Measurements from ENCODE around the gene SCO2. TPM values are rescaled to one million over a fixed set of nuclear protein-coding genes. Genes with fewer than 3 reads are reported as not detected.

Gene SCO2
- total and polyA plus RNA-seq, 10 donors, result 1.2 to 12.7 (median 5.5) TPM; not detected in 1

DNA sequence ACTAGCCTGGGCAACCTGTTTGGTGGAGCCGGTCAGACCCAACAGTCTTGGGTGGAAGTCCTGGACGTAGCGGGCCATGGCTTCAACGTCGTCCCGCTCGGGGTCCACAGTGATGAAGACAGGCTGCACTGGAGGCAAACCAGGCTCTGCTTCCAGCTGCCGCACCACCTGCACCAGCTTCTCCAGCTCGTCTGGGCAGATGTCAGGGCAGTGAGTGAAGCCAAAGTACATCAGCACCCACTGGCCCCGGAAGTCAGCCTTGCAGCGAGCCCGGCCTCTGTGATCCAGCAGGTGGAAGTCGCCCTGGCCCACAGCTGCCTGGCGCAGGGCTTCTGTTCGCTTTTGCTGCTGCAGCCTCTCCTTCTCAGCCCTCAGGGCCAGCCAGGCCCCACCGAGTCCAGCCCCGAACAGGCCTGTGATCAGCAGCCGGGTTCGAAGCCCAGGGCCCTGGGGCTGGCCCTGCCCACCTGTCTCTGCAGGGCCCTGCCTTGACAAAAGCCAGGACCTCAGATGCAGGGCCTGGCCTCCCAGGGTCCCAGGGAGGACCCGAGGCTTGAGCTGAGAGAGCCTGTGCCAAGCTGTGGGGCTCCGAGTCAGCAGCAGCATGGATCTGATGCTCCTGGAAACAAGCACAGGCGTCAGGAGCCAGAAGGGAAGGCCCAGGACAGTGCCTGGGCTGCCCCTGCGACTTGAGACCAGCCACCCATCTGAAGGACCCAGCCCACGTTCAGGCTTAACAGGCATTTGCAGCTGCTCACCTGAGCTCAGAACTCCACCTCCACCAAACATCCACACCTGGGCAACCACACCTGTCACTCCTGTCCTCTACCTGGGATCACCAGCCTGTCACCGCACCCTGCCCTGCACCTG is 1.4 kb downstream of the SCO2 start:
- 76 to 90% (median 85%) methylated on average over 8 to 25 of the region's 25 CpGs for WGBS, 5 donors
- Histone ChIP-seq H3K27ac (peak overlapping the region in 4 of 8 donors; percentile 99 to 100 (median 100)), H3K4me3 (peak overlapping the region in 7 of 8 donors; percentile 80 to 97 (median 84)), H3K4me1 (peaks cover 29 to 62% (median 43%) of the 10 kb centered on the region in 6 donors), H3K9me3 (no peaks in the 10 kb centered on the region), H3K36me3 (peaks cover 0 to 68% (median 47%) of the 10 kb centered on the region in 6 donors), H3K27me3 (replicated peaks in 1 of 7) (no peaks in the 10 kb centered on the region)
- TF ChIP-seq POLR2A (IDR thresholded peaks at IDR 0.05) (no peak), POLR2AphosphoS5 (IDR thresholded peaks at IDR 0.05) (peak in 1 of 3 donors; percentile 64)
- intact Hi-C loops (cut with DNase I; ENCODE audit: low total_unique reads), result no loop called here
- no peak for DNase-seq

GRCh38 chr22:50523458-50523805 is 2.0 kb downstream of the SCO2 start:
- H3K36me3 ChIP-seq, result peaks cover 0 to 68% (median 53%) of the 10 kb centered on the region in 6 donors
- H3K27me3 ChIP-seq (replicated peaks in 1 of 7), result no peaks in the 10 kb centered on the region
- H3K4me3 ChIP-seq, result no peak overlapping the region
- H3K4me1 ChIP-seq, result peaks cover 24 to 56% (median 37%) of the 10 kb centered on the region in 6 donors
- no peaks in the 10 kb centered on the region for H3K9me3 ChIP-seq
- intact Hi-C loops (cut with DNase I; ENCODE audit: low total_unique reads), result no loop called here
- 91 to 97% (median 94%) methylated on average over 13 to 16 of the region's 16 CpGs for WGBS, 5 donors
- H3K27ac ChIP-seq, result no peak overlapping the region
- no peak for TF ChIP-seq POLR2A (IDR thresholded peaks at IDR 0.05)
- TF ChIP-seq, protein P1, sequence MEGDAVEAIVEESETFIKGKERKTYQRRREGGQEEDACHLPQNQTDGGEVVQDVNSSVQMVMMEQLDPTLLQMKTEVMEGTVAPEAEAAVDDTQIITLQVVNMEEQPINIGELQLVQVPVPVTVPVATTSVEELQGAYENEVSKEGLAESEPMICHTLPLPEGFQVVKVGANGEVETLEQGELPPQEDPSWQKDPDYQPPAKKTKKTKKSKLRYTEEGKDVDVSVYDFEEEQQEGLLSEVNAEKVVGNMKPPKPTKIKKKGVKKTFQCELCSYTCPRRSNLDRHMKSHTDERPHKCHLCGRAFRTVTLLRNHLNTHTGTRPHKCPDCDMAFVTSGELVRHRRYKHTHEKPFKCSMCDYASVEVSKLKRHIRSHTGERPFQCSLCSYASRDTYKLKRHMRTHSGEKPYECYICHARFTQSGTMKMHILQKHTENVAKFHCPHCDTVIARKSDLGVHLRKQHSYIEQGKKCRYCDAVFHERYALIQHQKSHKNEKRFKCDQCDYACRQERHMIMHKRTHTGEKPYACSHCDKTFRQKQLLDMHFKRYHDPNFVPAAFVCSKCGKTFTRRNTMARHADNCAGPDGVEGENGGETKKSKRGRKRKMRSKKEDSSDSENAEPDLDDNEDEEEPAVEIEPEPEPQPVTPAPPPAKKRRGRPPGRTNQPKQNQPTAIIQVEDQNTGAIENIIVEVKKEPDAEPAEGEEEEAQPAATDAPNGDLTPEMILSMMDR (IDR thresholded peaks at IDR 0.05 in 8 of 11, conservative IDR thresholded peaks at IDR 0.05 in 3 of 11), result no peak
- TF ChIP-seq POLR2AphosphoS5 (IDR thresholded peaks at IDR 0.05), result no peak
- DNase-seq, result no peak

- DNase-seq, result no peak
- Histone ChIP-seq H3K36me3 (peaks cover 0 to 68% (median 58%) of the 10 kb centered on the region in 6 donors), H3K4me1 (peaks cover 24 to 51% (median 32%) of the 10 kb centered on the region in 6 donors), H3K27me3 (replicated peaks in 1 of 7) (no peaks in the 10 kb centered on the region), H3K4me3 (no peak overlapping the region), H3K9me3 (no peaks in the 10 kb centered on the region), H3K27ac (no peak overlapping the region)
- TF ChIP-seq POLR2AphosphoS5 (IDR thresholded peaks at IDR 0.05), result peak in 1 of 3 donors; percentile 68
- TF ChIP-seq, protein P1 (IDR thresholded peaks at IDR 0.05 in 8 of 11, conservative IDR thresholded peaks at IDR 0.05 in 3 of 11), result no peak
- no peak for TF ChIP-seq POLR2A (IDR thresholded peaks at IDR 0.05)
- WGBS, 5 donors, result 90 to 93% (median 92%) methylated on average over 14 to 22 of the region's 22 CpGs
- intact Hi-C loops (cut with DNase I; ENCODE audit: low total_unique reads), result no loop called here
These were observed 2.5 kb downstream of the SCO2 start for GRCh38 chr22:50522806-50523438.

- no peak for DNase-seq
- 93 to 96% (median 94%) methylated on average over 9 to 15 of the region's 15 CpGs for WGBS, 5 donors
- Histone ChIP-seq H3K27me3 (replicated peaks in 1 of 7) (no peaks in the 10 kb centered on the region), H3K36me3 (peaks cover 0 to 71% (median 64%) of the 10 kb centered on the region in 6 donors), H3K27ac (no peak overlapping the region), H3K4me1 (peaks cover 22 to 45% (median 26%) of the 10 kb centered on the region in 6 donors), H3K9me3 (no peaks in the 10 kb centered on the region), H3K4me3 (no peak overlapping the region)
- TF ChIP-seq POLR2A (IDR thresholded peaks at IDR 0.05), result no peak
- TF ChIP-seq POLR2AphosphoS5 (IDR thresholded peaks at IDR 0.05), result no peak
- TF ChIP-seq, protein P1 (IDR thresholded peaks at IDR 0.05 in 8 of 11, conservative IDR thresholded peaks at IDR 0.05 in 3 of 11), result no peak
- intact Hi-C loops (cut with DNase I; ENCODE audit: low total_unique reads), result no loop called here
These were observed 3.1 kb downstream of the SCO2 start for GRCh38 chr22:50522208-50522805.
